HG03342 (cell line): Measurements from ENCODE around the gene STRBP.
A peak's percentile ranks its signal among the peaks of the same experiment; 100 is the strongest.
"Not testable (repeated sequence)": the region's sequence is repeated elsewhere in the genome, so short reads cannot be mapped to it uniquely, and the experiment has no call there.

Experiments
- ATAC-seq: cut with Tn5 transposase; IDR thresholded peaks from one replicate; pipeline ENCODE4 v1.9.1; 2021; ENCODE audit warnings: mild to moderate bottlenecking, moderate library complexity; ENCODE audit not compliant: unreplicated experiment

Gene STRBP

GRCh38 chr9:123283455-123283854 is 15.1 kb upstream of the STRBP start:
- no peak for ATAC-seq

- no peak for ATAC-seq
These were observed 14.6 kb upstream of the STRBP start for GRCh38 chr9:123283048-123283408.

GRCh38 chr9:123282362-123283047 is 14.1 kb upstream of the STRBP start:
- ATAC-seq, result no peak

GRCh38 chr9:123281659-123282350 is 13.4 kb upstream of the STRBP start:
- ATAC-seq, result no peak

GRCh38 chr9:123278879-123279493 is 10.6 kb upstream of the STRBP start:
- not testable (repeated sequence) for ATAC-seq

GRCh38 chr9:123278361-123278760 is 10.0 kb upstream of the STRBP start:
- ATAC-seq, result no peak

- no peak for ATAC-seq
These were observed 8.2 kb upstream of the STRBP start for GRCh38 chr9:123276551-123276950.

- ATAC-seq, result not testable (repeated sequence)
These were observed 2.7 kb upstream of the STRBP start for GRCh38 chr9:123271133-123271532.

- no peak for ATAC-seq
These were observed 895 bp upstream of the STRBP start for GRCh38 chr9:123269281-123269680.

- ATAC-seq, result peak; percentile 13
These were observed 254 bp downstream of the STRBP start for GRCh38 chr9:123268199-123268464.

GRCh38 chr9:123267481-123268198 is 746 bp downstream of the STRBP start:
- no peak for ATAC-seq

GRCh38 chr9:123266655-123267399 is 1.6 kb downstream of the STRBP start:
- no peak for ATAC-seq

GRCh38 chr9:123265833-123266232 is 2.6 kb downstream of the STRBP start:
- ATAC-seq, result no peak

- ATAC-seq, result no peak
These were observed 5.2 kb downstream of the STRBP start for GRCh38 chr9:123263227-123263626.

- ATAC-seq, result no peak
These were observed 6.0 kb downstream of the STRBP start for GRCh38 chr9:123262338-123262737.

- no peak for ATAC-seq
These were observed 7.2 kb downstream of the STRBP start for GRCh38 chr9:123261006-123261677.

GRCh38 chr9:123260340-123260739 is 8.0 kb downstream of the STRBP start:
- ATAC-seq, result no peak

- no peak for ATAC-seq
These were observed 11.1 kb downstream of the STRBP start for GRCh38 chr9:123257276-123257675.

GRCh38 chr9:123255718-123256117 is 12.7 kb downstream of the STRBP start:
- ATAC-seq, result no peak

- no peak for ATAC-seq
These were observed 15.2 kb downstream of the STRBP start for GRCh38 chr9:123253204-123253603.

- no peak for ATAC-seq
These were observed 16.6 kb downstream of the STRBP start for GRCh38 chr9:123251741-123252140.
